ENCODE data around the gene SOAT2. TPM values are rescaled to one million over a fixed set of nuclear protein-coding genes. Genes with fewer than 3 reads are reported as not detected.
A peak's percentile ranks its signal among the peaks of the same experiment; 100 is the strongest.

Gene SOAT2
- total RNA-seq, 2 experiments from 2014 or later: 1.4 to 1.5 TPM

- Mint-ChIP-seq H3K9me3 (no peaks in the 10 kb centered on the region), H3K27me3 (no peaks in the 10 kb centered on the region), H3K36me3 (ENCODE audit: low read depth) (peaks cover 9% of the 10 kb centered on the region), H3K4me1 (peaks cover 12% of the 10 kb centered on the region), H3K27ac (no peak overlapping the region), H3K4me3 (no peak overlapping the region)
- ChIA-PET POLR2A (interaction anchor here (1.4 kb wide), 1 partner anchor 8 kb away, joined by 5 read pairs; the partner anchor contains the start of genes CSAD and ZNF740), CTCF (no interaction called here)
- peak; percentile 3 for DNase-seq
Measured at GRCh38 chr12:53172352-53172751, 69.1 kb downstream of the SOAT2 start.

DNA sequence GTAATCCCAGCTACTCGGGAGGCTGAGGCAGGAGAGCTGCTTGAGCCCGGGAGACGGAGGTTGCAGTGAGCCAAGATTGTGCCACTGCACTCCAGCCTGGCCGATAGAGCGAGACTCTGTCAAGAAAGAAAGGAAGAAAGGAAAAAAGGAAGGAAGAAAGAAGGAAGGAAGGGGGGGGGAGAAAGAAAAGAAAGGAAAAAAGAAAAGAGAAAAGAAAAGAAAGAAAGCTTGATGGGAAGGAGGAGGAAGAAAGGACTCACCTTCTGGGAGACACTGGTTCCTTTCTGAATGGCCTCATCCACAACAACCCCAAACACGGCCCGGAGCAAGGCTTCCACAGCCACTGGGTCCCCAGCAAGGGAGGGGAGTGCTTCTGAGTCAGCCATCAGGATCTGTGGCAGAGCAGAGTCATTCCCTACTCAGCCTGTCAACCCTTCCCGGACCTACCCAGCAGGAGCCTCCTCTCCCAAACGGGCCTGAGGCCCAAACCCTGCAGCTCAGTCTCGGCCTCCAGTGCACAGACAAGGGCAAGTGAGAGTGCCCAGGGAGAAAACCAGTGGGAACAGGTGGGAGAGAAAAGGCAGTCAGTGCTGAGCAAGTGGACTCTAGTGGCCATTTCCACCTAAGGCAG, 69.9 kb downstream of the SOAT2 start:
- Mint-ChIP-seq H3K36me3 (ENCODE audit: low read depth) (peaks cover 9% of the 10 kb centered on the region), H3K27me3 (no peaks in the 10 kb centered on the region), H3K9me3 (no peaks in the 10 kb centered on the region), H3K4me1 (peaks cover 12% of the 10 kb centered on the region), H3K4me3 (no peak overlapping the region), H3K27ac (no peak overlapping the region)
- POLR2A ChIA-PET: interaction anchor here (1.0 kb wide), 1 partner anchor 13 kb away, joined by 3 read pairs; no protein-coding TSS in a partner anchor
- peak; percentile 10 for DNase-seq
- CTCF ChIA-PET: interaction anchor here (0.6 kb wide), 1 partner anchor 335 kb away, joined by 3 read pairs; no protein-coding TSS in a partner anchor

Other genes starting within 250 kb of the SOAT2 start
- under 1 TPM; 0.33 to 0.65 TPM for gene KRT8, start 198.4 kb upstream of the SOAT2 start, total RNA-seq
- gene KRT18, start 154.4 kb upstream of the SOAT2 start, total RNA-seq: 1 to 10 TPM; 2.2 to 2.8 TPM
- gene EIF4B, start 97.0 kb upstream of the SOAT2 start, total RNA-seq: 100 to 1,000 TPM; 303 to 311 TPM
- under 1 TPM; 0.78 to 0.83 TPM for gene TNS2, start 53.4 kb upstream of the SOAT2 start, total RNA-seq
- 10 to 100 TPM; 31.2 to 31.3 TPM for gene SPRYD3, start 24.1 kb upstream of the SOAT2 start, total RNA-seq
- 1 to 10 TPM in 1 of 2 experiments, under 1 TPM in 1; 0.38 to 1.2 TPM for gene IGFBP6, start 5.8 kb upstream of the SOAT2 start, total RNA-seq
- gene ZNF740, start 77.2 kb downstream of the SOAT2 start, total RNA-seq: 10 to 100 TPM; 33.7 to 45.5 TPM
- gene CSAD, start 77.4 kb downstream of the SOAT2 start, total RNA-seq: 10 to 100 TPM; 28.6 to 31.0 TPM
- 100 to 1,000 TPM; 780 to 786 TPM for gene ITGB7, start 103.8 kb downstream of the SOAT2 start, total RNA-seq
- 10 to 100 TPM; 46.1 to 47.4 TPM for gene RARG, start 128.7 kb downstream of the SOAT2 start, total RNA-seq
- gene ESPL1, start 164.8 kb downstream of the SOAT2 start, total RNA-seq: 10 to 100 TPM; 88.4 to 90.2 TPM
- gene PFDN5, start 192.1 kb downstream of the SOAT2 start, total RNA-seq: 100 to 1,000 TPM; 300 to 301 TPM
- gene MYG1, start 196.2 kb downstream of the SOAT2 start, total RNA-seq: 10 to 100 TPM; 49.0 to 53.7 TPM
- gene AAAS, start 218.1 kb downstream of the SOAT2 start, total RNA-seq: 10 to 100 TPM; 63.2 to 63.8 TPM
- gene SP7, start 232.9 kb downstream of the SOAT2 start, total RNA-seq: not detected